ENCODE measurements around the gene COX7A2L. TPM values are rescaled to one million over a fixed set of nuclear protein-coding genes. Genes with fewer than 3 reads are reported as not detected.

Gene COX7A2L
- total and polyA plus RNA-seq, 9 of the 15 experiments (the other 6 are each of a cell fraction or from before 2014, with no cell fraction given), result 118 to 481 (median 163) TPM

- no peak overlapping the region for H3K9ac ChIP-seq (ENCODE audit: insufficient read depth in 1 of 2, low read depth in 2 of 2, low read length in 2 of 2)
- no peak for DNase-seq (ENCODE audit: extremely low read depth in 1 of 4, low spot score in 3 of 4)
- H3K4me3 ChIP-seq, result no peak overlapping the region
- POLR2A ChIA-PET, result no interaction called here
- FAIRE-seq, result no peak
- no peaks in the 10 kb centered on the region for H3K4me1 ChIP-seq (replicated peaks in 1 of 2; ENCODE audit: control insufficient read depth in 2 of 2, insufficient read depth in 2 of 2, low read length in 2 of 2)
- no peak overlapping the region for H3K27ac ChIP-seq (ENCODE audit: extremely low read depth, low read depth, low read length)
- no peak for ATAC-seq
- no peaks in the 10 kb centered on the region for H3K9me1 ChIP-seq (ENCODE audit: control insufficient read depth, insufficient read depth, low read length)
- in situ Hi-C loops (cut with MboI) (no loop called here), intact Hi-C loops (cut with micrococcal nuclease) (no loop called here)
- 80% methylated on average over 3 of the region's 3 CpGs for WGBS (ENCODE audit: insufficient coverage, low coverage, missing lambda C conversion rate)
- H3K4me2 ChIP-seq (ENCODE audit: insufficient read depth, low read length), result no peak overlapping the region
- no TSS peak for BruUV-seq (replicated peaks)
- H3K79me2 ChIP-seq (ENCODE audit: control insufficient read depth, insufficient read depth, low read length), result no peaks in the 10 kb centered on the region
- no peaks in the 10 kb centered on the region for H3K9me3 ChIP-seq (replicated peaks; ENCODE audit: control insufficient read depth, insufficient read depth, low read depth, low read length)
- no peak overlapping the region for H2AFZ ChIP-seq (ENCODE audit: low read depth, low read length)
- CTCF ChIA-PET (ENCODE audit: low intra/inter-chr PET ratio), result no interaction called here
- H3K27me3 ChIP-seq (ENCODE audit: control insufficient read depth in 2 of 2, insufficient read depth in 2 of 2, low read length in 2 of 2), result no peaks in the 10 kb centered on the region
- peaks cover 23% of the 10 kb centered on the region; the same call in 2 of the 3 replicates for H3K36me3 ChIP-seq (ENCODE audit: control insufficient read depth, insufficient read depth, low read length)
- H4K20me1 ChIP-seq (replicated peaks; ENCODE audit: control insufficient read depth, insufficient read depth, low read length), result no peaks in the 10 kb centered on the region
- TF ChIP-seq, protein P1, sequence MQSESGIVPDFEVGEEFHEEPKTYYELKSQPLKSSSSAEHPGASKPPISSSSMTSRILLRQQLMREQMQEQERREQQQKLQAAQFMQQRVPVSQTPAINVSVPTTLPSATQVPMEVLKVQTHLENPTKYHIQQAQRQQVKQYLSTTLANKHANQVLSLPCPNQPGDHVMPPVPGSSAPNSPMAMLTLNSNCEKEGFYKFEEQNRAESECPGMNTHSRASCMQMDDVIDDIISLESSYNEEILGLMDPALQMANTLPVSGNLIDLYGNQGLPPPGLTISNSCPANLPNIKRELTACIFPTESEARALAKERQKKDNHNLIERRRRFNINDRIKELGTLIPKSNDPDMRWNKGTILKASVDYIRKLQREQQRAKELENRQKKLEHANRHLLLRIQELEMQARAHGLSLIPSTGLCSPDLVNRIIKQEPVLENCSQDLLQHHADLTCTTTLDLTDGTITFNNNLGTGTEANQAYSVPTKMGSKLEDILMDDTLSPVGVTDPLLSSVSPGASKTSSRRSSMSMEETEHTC (IDR thresholded peaks at IDR 0.05), result no peak
- TF ChIP-seq YY1 (IDR thresholded peaks at IDR 0.05; ENCODE audit: borderline replicate concordance in 1 of 3, control insufficient read depth in 1 of 3, extremely low read depth in 1 of 3, insufficient read depth in 3 of 3, insufficient read length in 1 of 3, insufficient replicate concordance in 2 of 3, low read depth in 1 of 3, low read length in 2 of 3) (no peak), TRIM25 (IDR thresholded peaks at IDR 0.05; ENCODE audit: borderline replicate concordance) (no peak), ZNF398 (CRISPR knock-in tag; IDR thresholded peaks at IDR 0.05) (no peak), MAFG (tag; conservative IDR thresholded peaks at IDR 0.05) (no peak), BRF1 (IDR thresholded peaks at IDR 0.05; ENCODE audit: borderline replicate concordance, extremely low read depth, insufficient read length) (no peak), HNRNPL (IDR thresholded peaks at IDR 0.05; ENCODE audit: low read depth, low read length) (no peak), PRMT5 (CRISPR knock-in tag; IDR thresholded peaks at IDR 0.05) (no peak), HNRNPH1 (optimal IDR thresholded peaks at IDR 0.05; ENCODE audit: low read depth, low read length) (no peak), JUND (IDR thresholded peaks at IDR 0.05; ENCODE audit: borderline replicate concordance, low read depth, low read length) (no peak), JUND (tag; IDR thresholded peaks at IDR 0.05; ENCODE audit: borderline replicate concordance, low read depth, low read length) (no peak), ZNF655 (CRISPR knock-in tag; IDR thresholded peaks at IDR 0.05) (no peak), DMBX1 (CRISPR knock-in tag; IDR thresholded peaks at IDR 0.05; ENCODE audit: borderline replicate concordance) (no peak)
- TF ChIP-seq, protein P2, sequence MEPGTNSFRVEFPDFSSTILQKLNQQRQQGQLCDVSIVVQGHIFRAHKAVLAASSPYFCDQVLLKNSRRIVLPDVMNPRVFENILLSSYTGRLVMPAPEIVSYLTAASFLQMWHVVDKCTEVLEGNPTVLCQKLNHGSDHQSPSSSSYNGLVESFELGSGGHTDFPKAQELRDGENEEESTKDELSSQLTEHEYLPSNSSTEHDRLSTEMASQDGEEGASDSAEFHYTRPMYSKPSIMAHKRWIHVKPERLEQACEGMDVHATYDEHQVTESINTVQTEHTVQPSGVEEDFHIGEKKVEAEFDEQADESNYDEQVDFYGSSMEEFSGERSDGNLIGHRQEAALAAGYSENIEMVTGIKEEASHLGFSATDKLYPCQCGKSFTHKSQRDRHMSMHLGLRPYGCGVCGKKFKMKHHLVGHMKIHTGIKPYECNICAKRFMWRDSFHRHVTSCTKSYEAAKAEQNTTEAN (CRISPR knock-in tag; IDR thresholded peaks at IDR 0.05), result no peak
Observed at GRCh38 chr2:42316910-42317309, 44.1 kb downstream of the COX7A2L start.
